Hematopoietic multipotent progenitor cell treated with erythropoietin and hydrocortisone succinate and interleukin-3 and kit ligand, for 15 days (in vitro differentiated cells): Measurements from ENCODE around the gene SCYGR1.
"Not testable (repeated sequence)": the region's sequence is repeated elsewhere in the genome, so short reads cannot be mapped to it uniquely, and the experiment has no call there.

Experiments
- DNase-seq: peaks from one replicate; pipeline ENCODE4 v3.0.0-alpha.2; 2015; ENCODE audit warnings: low spot score

The SCYGR1 gene

GRCh38 chr2:227387583-227387982 is at the start of gene SCYGR1:
TSS of gene SCYGR1 (minus strand) at chr2:227387949. CDS start at chr2:227387949, 0 bp downstream.
- DNase-seq: not testable (repeated sequence)

GRCh38 chr2:227436436-227437174 is 48.9 kb upstream of the SCYGR1 start:
- DNase-seq: no peak

GRCh38 chr2:227433171-227433570 is 45.4 kb upstream of the SCYGR1 start:
- DNase-seq: no peak

- no peak for DNase-seq
Measured at GRCh38 chr2:227430639-227431038, 42.9 kb upstream of the SCYGR1 start.

GRCh38 chr2:227428731-227429285 is 41.1 kb upstream of the SCYGR1 start:
- DNase-seq: no peak

GRCh38 chr2:227423656-227424499 is 36.1 kb upstream of the SCYGR1 start:
- DNase-seq: no peak

- no peak for DNase-seq
Measured at GRCh38 chr2:227420087-227421052, 32.6 kb upstream of the SCYGR1 start.

GRCh38 chr2:227416701-227417100 is 29.0 kb upstream of the SCYGR1 start:
- DNase-seq: no peak

GRCh38 chr2:227415538-227416424 is 28.0 kb upstream of the SCYGR1 start:
- peak; percentile 8 for DNase-seq

- no peak for DNase-seq
Measured at GRCh38 chr2:227414846-227415245, 27.1 kb upstream of the SCYGR1 start.

- DNase-seq: no peak
Measured at GRCh38 chr2:227413371-227413770, 25.6 kb upstream of the SCYGR1 start.

GRCh38 chr2:227412877-227413276 is 25.1 kb upstream of the SCYGR1 start:
- DNase-seq: no peak

GRCh38 chr2:227411990-227412350 is 24.2 kb upstream of the SCYGR1 start:
- DNase-seq: no peak

GRCh38 chr2:227411320-227411989 is 23.7 kb upstream of the SCYGR1 start:
- DNase-seq: no peak

- no peak for DNase-seq
Measured at GRCh38 chr2:227410191-227410590, 22.4 kb upstream of the SCYGR1 start.

GRCh38 chr2:227407591-227408151 is 19.9 kb upstream of the SCYGR1 start:
- no peak for DNase-seq

GRCh38 chr2:227406177-227407031 is 18.7 kb upstream of the SCYGR1 start:
- peak; percentile 23 for DNase-seq

- DNase-seq: no peak
Measured at GRCh38 chr2:227404585-227405271, 17.0 kb upstream of the SCYGR1 start.
